Endodermal cell (in vitro differentiated cells): ENCODE measurements around the gene SERP2. TPM values are rescaled to one million over a fixed set of nuclear protein-coding genes. Genes with fewer than 3 reads are reported as not detected.

ENCODE experiments used
- DNase-seq: peaks from one replicate; pipeline ENCODE4 v3.0.0-alpha.2; 2017
- H3K27ac ChIP-seq: 2 replicates; pipeline ENCODE4 v1.5.1; 2013; ENCODE audit warnings: mild to moderate bottlenecking, low read depth, low read length, moderate library complexity
- H3K27me3 ChIP-seq: 2 replicates; pipeline ENCODE4 v1.6.1; 2013; ENCODE audit warnings: mild to moderate bottlenecking, low read length, moderate library complexity; ENCODE audit not compliant: insufficient read depth, control insufficient read depth, poor library complexity, severe bottlenecking
- H3K36me3 ChIP-seq: 2 replicates; pipeline ENCODE4 v1.7.0; 2013; ENCODE audit warnings: mild to moderate bottlenecking, low read length, moderate library complexity; ENCODE audit not compliant: control insufficient read depth, insufficient read depth
- H3K4me1 ChIP-seq: one replicate; pipeline ENCODE4 v1.7.0; 2013; ENCODE audit warnings: low read length; ENCODE audit not compliant: control insufficient read depth, insufficient read depth
- H3K4me3 ChIP-seq: 2 replicates; pipeline ENCODE4 v1.5.1; 2013; ENCODE audit warnings: mild to moderate bottlenecking, low read length, moderate library complexity
- H3K9ac ChIP-seq: 2 replicates; pipeline ENCODE4 v1.6.1; 2013; ENCODE audit warnings: mild to moderate bottlenecking, low read length, moderate library complexity; ENCODE audit not compliant: poor library complexity, severe bottlenecking; ENCODE audit errors: extremely low read depth
- H3K9me3 ChIP-seq: 2 replicates; pipeline ENCODE4 v1.6.1; 2013; ENCODE audit warnings: mild to moderate bottlenecking, low read length, moderate library complexity; ENCODE audit not compliant: control insufficient read depth
- H3K27ac Mint-ChIP-seq: 2 replicates; pipeline ENCODE4 v1.8.0; 2020; ENCODE audit warnings: mixed read lengths
- H3K27me3 Mint-ChIP-seq: 2 replicates; pipeline ENCODE4 v1.8.0; 2021; ENCODE audit warnings: mild to moderate bottlenecking, mixed read lengths; ENCODE audit not compliant: insufficient read depth
- H3K36me3 Mint-ChIP-seq: 2 replicates; pipeline ENCODE4 v1.8.0; 2020; ENCODE audit warnings: low read depth, mixed read lengths
- H3K4me1 Mint-ChIP-seq: 2 replicates; pipeline ENCODE4 v1.8.0; 2020; ENCODE audit warnings: mixed read lengths
- H3K4me3 Mint-ChIP-seq: 2 replicates; pipeline ENCODE4 v1.8.0; 2020; ENCODE audit warnings: mild to moderate bottlenecking, moderate library complexity, mixed read lengths
- H3K9me3 Mint-ChIP-seq: 2 replicates; pipeline ENCODE4 v1.8.0; 2020; ENCODE audit warnings: mild to moderate bottlenecking, mixed read lengths
- CTCF ChIP-seq: fragments of 200-600 bp; sonication (generic); conservative IDR thresholded peaks from 2 replicates; pipeline ENCODE4 v1.5.0; 2021; ENCODE audit warnings: antibody characterized with exemption, mild to moderate bottlenecking
- WGBS, 2 experiments: methylation state at CpG; one replicate each; pipeline versions ENCODE4 v1.1.5 to v1.1.7; 2013; ENCODE audit warnings: missing lambda C conversion rate in 2 of 2, mixed read lengths in 1 of 2; ENCODE audit not compliant: insufficient coverage in 1 of 2, insufficient read length in 1 of 2; 5-methylcytosine and 5-hydroxymethylcytosine counted together
- total RNA-seq, 2 donors: library from RNA; stranded (reverse); fragmentation: NEBNext Ultra II Directional in 1 of 2; extraction: Animal tissue kit (Norgen Biotek cat#: 25700) in 1 of 2; gene quantifications; 2 replicates in 1 of 2; 3 replicates in 1 of 2; pipeline ENCODE4 v1.2.1, GENCODE V29; 2021

SERP2 gene
- total RNA-seq, 2 donors from 2014 or later = 2.9 to 3.5 TPM

GRCh38 chr13:44399074-44399473 is 25.4 kb downstream of the SERP2 start:
- Mint-ChIP-seq H3K27ac (no peak overlapping the region), H3K27me3 (peaks cover 13% of the 10 kb centered on the region), H3K36me3 (no peaks in the 10 kb centered on the region), H3K9me3 (no peaks in the 10 kb centered on the region), H3K4me1 (peaks cover 74% of the 10 kb centered on the region), H3K4me3 (no peak overlapping the region)
- Histone ChIP-seq H3K4me1 (peaks cover 31% of the 10 kb centered on the region), H3K9me3 (no peaks in the 10 kb centered on the region), H3K4me3 (no peak overlapping the region), H3K36me3 (no peaks in the 10 kb centered on the region), H3K9ac (no peak overlapping the region), H3K27ac (no peak overlapping the region), H3K27me3 (peaks cover 9% of the 10 kb centered on the region)
- TF ChIP-seq CTCF = no peak
- WGBS, 2 experiments = 90 to 100% methylated on average over 3 of the region's 3 CpGs
- no peak for DNase-seq

GRCh38 chr13:44400736-44401135 is 27.1 kb downstream of the SERP2 start:
- Histone ChIP-seq H3K27ac (no peak overlapping the region), H3K36me3 (no peaks in the 10 kb centered on the region), H3K9me3 (no peaks in the 10 kb centered on the region), H3K4me1 (peaks cover 42% of the 10 kb centered on the region), H3K9ac (no peak overlapping the region), H3K4me3 (no peak overlapping the region), H3K27me3 (peaks cover 9% of the 10 kb centered on the region)
- H3K9me3 Mint-ChIP-seq = no peaks in the 10 kb centered on the region
- no peak for TF ChIP-seq CTCF
- H3K27me3 Mint-ChIP-seq = peaks cover 13% of the 10 kb centered on the region
- no peak overlapping the region for H3K4me3 Mint-ChIP-seq
- H3K4me1 Mint-ChIP-seq = peaks cover 82% of the 10 kb centered on the region
- no peaks in the 10 kb centered on the region for H3K36me3 Mint-ChIP-seq
- H3K27ac Mint-ChIP-seq = no peak overlapping the region
- no peak for DNase-seq

GRCh38 chr13:44401577-44401976 is 28.0 kb downstream of the SERP2 start:
- no peak for TF ChIP-seq CTCF
- Mint-ChIP-seq H3K36me3 (no peaks in the 10 kb centered on the region), H3K27ac (no peak overlapping the region), H3K27me3 (peaks cover 13% of the 10 kb centered on the region), H3K4me3 (no peak overlapping the region), H3K4me1 (peaks cover 75% of the 10 kb centered on the region), H3K9me3 (no peaks in the 10 kb centered on the region)
- DNase-seq = no peak
- H3K36me3 ChIP-seq = no peaks in the 10 kb centered on the region
- no peak overlapping the region for H3K9ac ChIP-seq
- peaks cover 9% of the 10 kb centered on the region for H3K27me3 ChIP-seq
- peaks cover 34% of the 10 kb centered on the region for H3K4me1 ChIP-seq
- no peak overlapping the region for H3K27ac ChIP-seq
- H3K9me3 ChIP-seq = no peaks in the 10 kb centered on the region
- WGBS, 2 experiments = 96 to 100% methylated on average over 2 of the region's 2 CpGs
- H3K4me3 ChIP-seq = no peak overlapping the region
